GM19238 (cell line): ENCODE measurements around the gene NOL4L.
"Not testable (repeated sequence)": the region's sequence is repeated elsewhere in the genome, so short reads cannot be mapped to it uniquely, and the experiment has no call there.

Experiments
- DNase-seq: peaks from one replicate; pipeline ENCODE4 v3.0.0; 2011; ENCODE audit warnings: low spot score; ENCODE audit not compliant: insufficient read length

Gene NOL4L

DNA sequence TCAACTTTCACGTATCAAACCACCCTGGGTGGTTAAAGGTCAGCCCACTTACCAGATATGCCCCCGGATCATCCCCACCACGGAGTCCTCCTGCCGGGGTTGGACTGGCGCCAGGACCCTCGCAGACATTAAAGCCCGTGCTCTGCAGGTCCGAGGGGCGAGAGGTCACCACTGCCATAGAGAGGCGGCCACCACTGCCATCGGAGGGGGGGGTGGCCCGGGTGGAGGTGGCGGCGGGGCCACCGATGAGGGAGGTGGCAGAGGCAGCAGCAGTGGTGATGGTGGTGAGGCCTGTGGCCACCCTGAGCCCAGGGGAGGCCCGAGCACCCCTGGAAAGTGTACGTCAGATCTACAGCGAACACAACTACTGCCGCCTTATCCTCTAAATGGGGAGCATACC is 150.7 kb downstream of the NOL4L start:
- DNase-seq = no peak

DNA sequence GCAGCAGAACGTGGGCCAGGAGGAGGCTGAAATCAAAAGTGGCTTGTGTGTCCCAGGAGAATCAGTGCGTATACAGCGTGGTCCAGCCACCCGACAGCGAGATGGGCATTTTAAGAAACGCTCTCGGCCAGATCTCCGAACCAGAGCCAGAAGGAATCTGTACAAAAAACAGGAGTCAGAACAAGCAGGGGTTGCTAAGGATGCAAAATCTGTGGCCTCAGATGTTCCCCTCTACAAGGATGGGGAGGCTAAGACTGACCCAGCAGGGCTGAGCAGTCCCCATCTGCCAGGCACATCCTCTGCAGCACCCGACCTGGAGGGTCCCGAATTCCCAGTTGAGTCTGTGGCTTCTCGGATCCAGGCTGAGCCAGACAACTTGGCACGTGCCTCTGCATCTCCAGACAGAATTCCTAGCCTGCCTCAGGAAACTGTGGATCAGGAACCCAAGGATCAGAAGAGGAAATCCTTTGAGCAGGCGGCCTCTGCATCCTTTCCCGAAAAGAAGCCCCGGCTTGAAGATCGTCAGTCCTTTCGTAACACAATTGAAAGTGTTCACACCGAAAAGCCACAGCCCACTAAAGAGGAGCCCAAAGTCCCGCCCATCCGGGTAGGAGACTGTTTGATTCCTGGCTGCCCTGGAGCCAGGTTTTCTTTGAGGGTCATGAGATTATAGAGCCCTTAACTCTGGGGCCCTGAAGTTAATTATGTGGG is 151.7 kb downstream of the NOL4L start:
- no peak for DNase-seq

DNA sequence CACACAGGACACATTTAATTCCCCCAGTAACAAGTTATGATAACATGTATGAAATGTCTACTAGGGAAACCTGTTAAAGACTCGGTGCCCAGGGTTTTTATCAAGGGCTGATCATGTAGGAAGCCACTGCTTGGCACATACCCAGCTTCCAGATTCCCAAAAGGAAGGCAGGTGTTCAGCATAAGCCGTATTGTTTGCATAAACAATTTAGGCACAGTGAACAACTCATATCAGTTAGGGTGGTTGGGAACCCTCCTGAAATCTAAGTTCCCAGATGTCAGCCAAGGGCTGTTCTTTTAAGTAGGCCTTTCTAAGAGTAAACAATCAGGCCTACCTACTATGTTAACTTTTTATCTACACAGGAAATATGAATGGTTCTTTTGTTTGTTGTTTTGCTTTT is 152.9 kb downstream of the NOL4L start:
- no peak for DNase-seq

DNA sequence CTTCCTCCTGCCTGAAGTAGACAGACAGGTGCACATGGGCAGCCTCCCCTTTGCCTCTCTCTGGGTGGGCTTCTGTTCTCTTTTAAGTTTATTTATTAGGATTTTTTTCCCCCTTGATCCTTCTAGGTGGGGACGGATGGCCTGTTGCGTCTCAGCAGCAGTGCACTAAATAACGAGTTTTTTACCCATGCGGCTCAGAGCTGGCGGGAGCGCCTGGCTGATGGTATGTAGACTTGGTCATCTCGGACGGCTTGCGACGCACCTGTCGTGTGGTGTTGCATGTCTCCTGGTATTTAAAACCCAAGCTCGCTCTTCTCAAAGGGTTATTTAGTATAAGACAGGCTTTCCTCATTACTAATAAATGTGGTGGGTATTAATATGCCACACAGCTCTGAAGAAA is 153.7 kb downstream of the NOL4L start:
- no peak for DNase-seq

DNA sequence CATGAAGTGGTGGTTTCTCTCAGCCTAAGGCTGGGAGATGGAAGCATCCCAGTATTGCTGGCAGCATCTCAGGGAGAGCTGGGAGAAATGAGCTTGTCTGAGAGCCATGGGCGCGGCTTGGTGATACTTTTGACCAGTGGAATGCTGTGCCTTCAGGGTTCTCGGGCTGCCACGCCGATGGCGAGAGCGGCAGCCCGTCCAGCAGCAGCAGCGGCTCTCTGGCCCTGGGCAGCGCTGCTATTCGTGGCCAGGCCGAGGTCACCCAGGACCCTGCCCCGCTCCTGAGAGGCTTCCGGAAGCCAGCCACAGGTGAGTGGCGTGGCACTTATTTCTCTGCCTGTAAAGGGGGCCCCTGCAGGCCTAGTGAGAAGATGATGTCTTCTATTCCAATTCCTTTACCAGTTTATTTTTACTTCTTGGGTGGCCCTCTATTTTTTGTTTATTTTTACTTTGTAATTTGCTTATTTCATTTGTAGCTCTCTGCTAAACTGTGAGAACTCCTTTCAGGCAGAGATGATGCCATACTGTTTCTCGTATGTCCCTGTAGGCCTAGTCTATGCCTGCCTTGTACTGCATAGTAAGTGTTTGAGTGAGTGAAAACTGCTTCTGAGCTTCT is 155.3 kb downstream of the NOL4L start:
- no peak for DNase-seq

DNA sequence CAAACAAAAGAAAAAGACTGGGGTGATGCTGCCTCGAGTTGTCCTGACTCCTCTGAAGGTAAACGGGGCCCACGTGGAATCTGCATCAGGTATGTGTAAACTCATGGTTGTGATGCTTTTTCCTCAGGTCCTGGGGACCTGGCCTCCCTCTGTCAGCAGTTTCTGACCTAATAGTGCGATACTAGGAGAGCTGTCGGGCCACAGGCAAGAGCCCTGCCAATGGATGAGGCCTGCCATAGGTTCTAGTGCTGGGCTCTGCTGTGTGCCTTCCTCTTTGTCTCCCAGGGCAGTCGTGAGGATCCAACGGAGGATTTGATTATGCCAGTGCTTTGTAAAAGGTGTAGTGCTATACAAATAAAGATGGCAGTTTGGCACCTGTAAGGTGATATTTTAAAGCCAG is 155.8 kb downstream of the NOL4L start:
- no peak for DNase-seq

DNA sequence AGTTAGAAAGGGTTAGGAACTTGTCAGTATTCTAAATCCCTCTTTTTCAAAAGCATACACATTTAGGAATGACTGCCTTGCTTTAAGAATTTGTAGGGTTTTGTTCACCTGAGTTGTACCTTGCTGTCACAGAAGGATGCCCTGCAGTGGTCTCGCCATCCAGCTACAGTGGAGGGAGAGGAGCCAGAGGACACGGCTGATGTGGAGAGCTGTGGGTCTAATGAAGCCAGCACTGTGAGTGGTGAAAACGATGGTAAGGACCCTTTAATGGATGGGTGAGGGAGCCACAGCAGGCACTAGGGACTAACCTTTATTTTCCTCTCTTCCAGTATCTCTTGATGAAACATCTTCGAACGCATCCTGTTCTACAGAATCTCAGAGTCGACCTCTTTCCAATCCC is 157.1 kb downstream of the NOL4L start:
- no peak for DNase-seq

DNA sequence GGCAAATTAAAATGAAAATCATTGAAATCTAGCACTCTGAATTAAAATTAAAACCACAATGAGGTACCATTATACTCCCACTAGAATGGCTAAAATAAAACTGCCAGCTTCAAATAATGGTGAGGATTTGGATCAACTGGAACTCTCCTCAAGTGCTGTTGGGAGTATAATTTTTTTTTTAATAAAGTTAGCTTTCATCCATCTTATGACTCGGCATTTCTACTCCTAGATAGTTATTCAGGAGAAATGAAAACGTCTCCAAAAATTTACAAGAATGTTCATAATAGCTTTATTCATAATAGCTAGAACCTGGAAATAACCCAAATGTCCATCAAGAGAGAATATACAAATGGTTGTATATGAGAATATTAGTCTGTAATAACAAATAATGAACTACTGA is 163.8 kb downstream of the NOL4L start:
- DNase-seq = no peak

DNA sequence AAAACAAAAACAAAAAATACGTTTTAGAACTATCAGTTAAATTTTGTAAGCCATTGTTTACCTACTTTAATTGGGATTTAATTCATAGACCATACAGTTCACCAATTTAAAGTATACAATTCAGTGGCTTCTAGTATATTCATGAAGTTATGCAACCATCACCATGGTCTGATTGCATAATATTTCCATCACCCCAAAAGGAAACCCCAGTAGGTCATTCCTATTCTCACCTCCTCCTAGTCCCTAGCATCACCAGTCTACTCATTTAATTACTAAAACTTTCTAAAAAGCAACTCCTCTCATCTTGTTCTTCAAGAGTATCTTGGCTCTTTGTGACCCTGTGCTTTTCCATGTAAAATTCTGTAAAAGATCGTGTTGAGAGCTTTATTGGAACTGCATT is 166.8 kb downstream of the NOL4L start:
- DNase-seq = no peak

DNA sequence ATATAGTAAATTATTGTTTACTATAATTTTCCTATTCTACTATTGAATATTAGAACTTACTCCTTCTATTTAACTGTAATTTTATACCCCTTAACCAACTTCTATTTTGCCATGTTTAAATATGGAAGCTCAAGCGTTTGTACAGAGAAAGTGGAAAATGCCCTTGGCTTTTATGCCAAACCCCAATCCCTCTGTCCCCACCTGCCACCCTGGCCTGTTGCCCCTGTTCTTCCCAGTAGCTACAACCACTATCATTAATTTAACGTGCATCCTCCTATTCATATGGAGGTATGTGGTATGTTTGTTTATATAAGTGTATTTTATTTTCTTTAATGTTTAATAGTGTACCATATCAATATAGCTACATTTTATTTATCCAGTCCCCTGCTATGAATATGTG is 168.9 kb downstream of the NOL4L start:
- DNase-seq = no peak

DNA sequence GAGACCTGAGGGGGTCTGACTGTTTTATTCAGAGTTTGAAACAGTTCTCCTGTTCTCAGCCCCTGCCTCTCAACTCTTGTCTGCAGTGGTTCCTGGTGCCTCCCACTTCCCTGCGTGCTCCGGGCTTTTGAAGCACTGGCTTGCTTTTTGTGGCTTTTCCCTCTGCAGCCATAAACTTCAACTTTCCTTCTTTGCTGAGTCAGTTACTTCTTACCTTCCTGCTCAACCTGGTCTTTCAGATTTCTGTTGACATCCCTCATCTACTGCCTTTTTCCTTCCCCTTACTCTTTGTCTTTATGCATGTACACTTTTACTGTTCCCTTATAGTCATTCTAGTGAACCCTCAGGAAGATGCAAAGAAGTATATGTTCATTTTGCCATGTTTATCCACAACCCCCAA is 169.6 kb downstream of the NOL4L start:
- no peak for DNase-seq

DNA sequence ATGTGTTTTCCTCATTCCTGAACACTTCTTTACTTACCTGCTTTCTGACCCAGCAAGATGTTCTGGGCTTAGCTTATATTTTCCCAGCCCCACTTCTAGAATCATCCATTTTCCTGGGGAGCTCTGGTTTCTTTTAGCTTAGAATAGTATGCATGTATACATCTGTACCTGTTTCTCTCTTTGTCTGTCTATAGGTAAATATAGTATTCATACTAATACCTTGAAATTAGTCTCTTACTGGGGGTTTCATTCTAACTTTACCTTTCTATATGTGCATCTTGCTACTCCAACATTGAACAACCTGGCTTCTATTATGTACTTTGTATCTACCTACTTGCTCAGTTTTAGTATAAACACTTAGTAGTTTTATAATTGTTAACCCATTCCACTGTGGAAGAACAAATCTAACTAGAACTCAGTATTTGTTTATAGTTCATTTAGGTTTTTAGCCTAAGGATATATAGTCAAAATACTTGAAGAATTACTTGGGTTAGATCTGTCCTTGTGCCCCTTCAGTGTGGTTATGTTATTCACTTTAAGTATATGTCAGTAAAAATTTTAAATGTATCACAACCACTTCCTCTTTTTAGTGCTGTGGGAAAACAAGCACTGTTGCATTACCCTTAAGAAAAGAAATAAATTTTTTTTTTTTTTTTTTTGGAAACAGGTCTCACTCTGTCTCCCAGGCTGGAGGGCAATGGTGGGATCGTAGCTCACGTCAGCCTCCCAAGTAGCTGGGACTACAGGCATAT is 173.0 kb downstream of the NOL4L start:
- no peak for DNase-seq

DNA sequence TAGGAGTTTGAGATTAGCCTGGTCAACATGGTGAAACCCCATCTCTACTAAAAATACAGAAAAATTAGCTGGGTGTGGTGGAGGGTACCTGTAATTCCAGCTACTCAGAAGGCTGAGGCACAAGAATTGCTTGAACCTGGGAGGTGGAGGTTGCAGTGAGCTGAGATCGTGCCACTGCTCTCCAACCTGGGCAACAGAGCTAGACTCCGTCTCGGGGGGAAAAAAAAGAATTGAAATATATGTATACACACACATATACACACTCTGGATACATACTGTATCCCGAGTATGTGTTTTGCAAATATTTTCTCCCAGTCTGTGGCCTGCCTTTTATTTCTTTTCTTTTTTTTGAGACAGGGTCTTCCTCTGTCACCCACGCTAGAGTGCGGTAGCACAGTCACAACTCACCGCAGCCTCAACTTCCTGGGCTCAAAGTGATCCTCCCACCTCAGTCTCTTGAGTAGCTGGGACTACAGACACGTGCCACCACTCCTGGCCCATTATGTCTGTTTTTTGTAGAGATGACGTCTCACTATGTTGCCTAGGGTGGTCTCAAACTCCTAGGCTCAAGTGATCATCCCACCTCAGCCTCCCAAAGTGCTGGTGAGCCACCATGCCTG is 177.9 kb downstream of the NOL4L start:
- not testable (repeated sequence) for DNase-seq

DNA sequence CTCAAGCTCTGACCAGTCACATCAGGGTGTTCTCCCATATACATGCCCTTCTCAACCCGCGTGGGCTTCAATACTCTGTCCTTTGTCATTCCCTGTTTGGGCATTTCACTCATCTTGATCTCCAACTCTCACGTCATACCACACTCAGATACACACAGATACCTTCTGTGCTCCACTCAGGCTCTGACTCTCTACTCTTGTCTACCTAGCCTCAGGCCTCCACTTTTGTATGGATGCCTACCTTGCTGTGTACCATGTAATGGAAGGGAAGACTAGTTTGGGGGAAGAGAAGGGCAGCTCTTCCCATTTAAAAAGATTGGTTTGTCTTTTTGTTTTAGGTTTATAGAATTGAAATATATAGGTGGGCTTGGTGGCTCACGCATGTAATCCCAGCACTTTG is 178.4 kb downstream of the NOL4L start:
- no peak for DNase-seq

DNA sequence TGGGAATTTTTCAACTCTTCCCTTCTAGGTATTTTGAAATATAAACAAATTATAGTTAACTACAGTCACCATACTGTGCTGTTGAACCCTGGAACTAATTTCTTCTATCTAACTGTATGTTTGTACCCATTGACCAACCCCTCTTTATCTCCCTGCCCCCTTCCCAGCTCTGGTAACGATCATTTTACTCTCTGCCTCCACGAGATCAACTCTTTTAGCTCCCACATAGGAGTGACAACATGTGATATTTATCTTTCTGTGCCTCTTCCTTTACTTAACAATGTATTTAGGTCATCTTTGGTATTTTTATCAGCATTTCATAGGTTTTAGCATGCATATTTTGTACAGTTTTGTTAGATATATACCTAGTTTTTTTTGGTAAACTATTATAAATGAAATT is 181.1 kb downstream of the NOL4L start:
- DNase-seq = no peak

DNA sequence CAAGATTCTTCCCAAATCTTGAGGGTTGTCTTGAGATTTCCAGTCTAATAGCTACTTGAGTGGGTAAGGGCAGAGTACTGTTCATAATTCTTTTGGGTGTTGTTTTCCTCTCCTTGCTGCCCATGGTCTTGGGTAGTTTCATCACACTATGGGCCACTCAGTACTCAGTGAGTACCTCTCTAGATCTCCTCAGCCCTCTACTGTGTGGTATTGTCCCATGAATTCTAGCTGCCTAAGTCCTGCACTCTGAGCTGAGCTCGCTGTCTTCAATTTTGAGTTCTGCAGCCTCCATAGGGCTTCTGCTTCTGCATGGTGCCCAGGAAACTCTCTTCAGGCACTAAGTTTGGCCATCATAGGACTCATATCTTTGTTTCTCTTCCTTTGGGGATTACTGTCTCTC is 184.7 kb downstream of the NOL4L start:
- no peak for DNase-seq

DNA sequence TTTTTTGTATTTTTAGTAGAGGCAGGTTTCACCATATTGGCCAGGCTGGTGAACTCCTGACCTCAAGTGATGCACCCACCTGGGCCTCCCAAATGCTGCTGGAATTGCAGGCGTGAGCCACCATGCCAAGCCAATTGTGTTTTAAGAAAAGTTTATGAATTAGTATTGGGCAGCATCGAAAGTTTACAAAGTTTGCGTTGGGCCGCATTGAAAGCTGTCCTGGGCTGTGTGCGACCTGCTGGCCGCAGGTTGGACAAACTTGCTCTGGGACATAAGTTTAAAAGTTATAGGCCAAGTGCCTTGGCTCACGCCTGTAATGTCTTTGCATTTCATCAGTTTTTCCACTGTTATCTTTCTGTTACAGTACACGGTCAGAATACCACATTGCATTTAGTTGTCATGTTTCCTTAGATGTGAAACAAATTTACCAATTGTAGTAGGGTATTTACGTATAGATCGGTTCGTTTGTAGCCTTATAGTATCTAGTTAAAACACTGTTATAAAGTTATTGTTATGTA is 187.5 kb downstream of the NOL4L start:
- DNase-seq = no peak

DNA sequence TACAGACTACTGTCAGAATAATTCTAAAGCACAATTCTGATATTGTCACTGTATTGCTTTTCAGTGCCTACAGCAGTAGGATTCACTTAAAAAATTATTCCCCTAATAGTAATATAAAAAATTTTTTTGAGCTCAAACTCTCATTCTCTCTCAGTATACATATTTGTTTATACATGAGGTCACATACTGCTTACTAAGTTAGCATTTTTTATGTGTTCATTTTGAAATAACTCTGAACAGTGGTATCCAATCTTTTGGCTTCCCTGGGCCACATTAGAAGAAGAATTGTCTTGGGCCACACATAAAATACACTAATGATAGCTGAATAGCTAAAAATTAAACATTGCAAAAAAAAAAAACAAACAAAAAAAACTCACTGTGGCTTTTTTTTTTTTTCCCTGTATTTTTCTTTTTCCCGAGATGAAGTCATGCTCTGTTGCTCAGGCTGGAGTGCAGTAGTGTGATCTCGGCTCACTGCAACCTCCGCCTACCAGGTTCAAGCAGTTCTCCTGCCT is 188.4 kb downstream of the NOL4L start:
- no peak for DNase-seq

DNA sequence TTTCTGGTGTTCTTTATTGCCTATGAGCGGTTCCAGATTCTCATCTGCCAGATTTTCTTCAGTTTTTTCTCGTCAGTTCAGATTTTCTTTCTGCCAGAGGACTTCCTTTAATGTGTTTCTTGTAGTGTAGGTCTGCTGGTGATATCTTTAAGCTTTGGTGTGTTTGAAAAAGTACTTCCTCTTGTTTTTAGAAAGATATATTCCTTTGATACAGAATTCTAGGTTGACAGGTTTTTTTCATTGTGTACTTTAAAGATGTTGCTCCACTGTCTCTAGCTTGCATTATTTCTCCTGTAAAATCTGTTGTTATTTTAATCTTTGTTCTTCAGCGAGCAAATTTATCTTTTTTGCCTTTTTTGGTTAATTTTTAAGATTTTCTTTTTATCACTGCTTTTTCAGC is 190.1 kb downstream of the NOL4L start:
- DNase-seq = no peak
